A673 (cell line): ENCODE results near the gene MYRFL. TPM values are rescaled to one million over a fixed set of nuclear protein-coding genes. Genes with fewer than 3 reads are reported as not detected.

Source experiments
- BruUV-seq: library from RNA; stranded (reverse); fragments of 400-500 nt; replicated peaks from 2 replicates; lab custom pipeline; 2021; lab: Mats Ljungman, UMichigan
- CTCF ChIA-PET: fragments of 300-600 bp; sonication (Branson Sonifier 250); formaldehyde crosslinking; loops from one replicate; lab custom pipeline; 2022; ENCODE audit warnings: antibody characterized with exemption; lab: Charles Lee
- POLR2A ChIA-PET: fragments of 300-600 bp; sonication (Branson Sonifier 250); formaldehyde crosslinking; loops from one replicate; lab custom pipeline; 2022; ENCODE audit warnings: antibody characterized with exemption; ENCODE audit not compliant: low non-redundant PET; lab: Charles Lee
- DNase-seq: peaks from one replicate; pipeline ENCODE4 v3.0.0-alpha.2; 2015; ENCODE audit warnings: low spot score
- H3K27ac ChIP-seq: fragments of 200-600 bp; sonication (generic); 2 replicates; pipeline ENCODE4 v1.5.1; 2016; ENCODE audit warnings: mixed run types, low read depth, mild to moderate bottlenecking, mixed read lengths, antibody characterized with exemption, low read length; ENCODE audit not compliant: poor library complexity, severe bottlenecking
- H3K27me3 ChIP-seq: fragments of 200-600 bp; sonication (generic); replicated peaks from 2 replicates; pipeline ENCODE4 v1.6.1; 2017; ENCODE audit warnings: mixed run types, low read depth, mild to moderate bottlenecking, mixed read lengths, antibody characterized with exemption, low read length; ENCODE audit not compliant: insufficient read depth, poor library complexity
- H3K36me3 ChIP-seq: fragments of 200-600 bp; sonication (generic); 2 replicates; pipeline ENCODE4 v1.6.1; 2016; ENCODE audit warnings: mixed run types, mild to moderate bottlenecking, mixed read lengths, antibody characterized with exemption, low read length; ENCODE audit not compliant: insufficient read depth, poor library complexity, severe bottlenecking
- H3K4me1 ChIP-seq: fragments of 200-600 bp; sonication (generic); 2 replicates; pipeline ENCODE4 v1.6.1; 2017; ENCODE audit warnings: mixed run types, mild to moderate bottlenecking, mixed read lengths, antibody characterized with exemption, low read length; ENCODE audit not compliant: insufficient read depth, poor library complexity, severe bottlenecking
- H3K4me3 ChIP-seq: fragments of 200-600 bp; sonication (generic); 2 replicates; pipeline ENCODE4 v1.5.1; 2016; ENCODE audit warnings: low read depth, mixed run types, mild to moderate bottlenecking, mixed read lengths, low read length; ENCODE audit not compliant: poor library complexity, severe bottlenecking
- H3K9me3 ChIP-seq: fragments of 200-600 bp; sonication (generic); 2 replicates; pipeline ENCODE4 v1.6.1; 2016; ENCODE audit warnings: mixed run types, low read depth, mild to moderate bottlenecking, mixed read lengths, antibody characterized with exemption, low read length; ENCODE audit not compliant: poor library complexity, severe bottlenecking
- EZH2 ChIP-seq: fragments of 200-600 bp; sonication (generic); IDR thresholded peaks from 2 replicates; pipeline ENCODE4 v1.6.1; 2017; ENCODE audit warnings: borderline replicate concordance, low read depth, mild to moderate bottlenecking, mixed read lengths, antibody characterized with exemption, low read length; ENCODE audit not compliant: poor library complexity, severe bottlenecking
- intact Hi-C: fragments of 100-400 bp; cut with micrococcal nuclease; formaldehyde crosslinking; loops from one replicate; pipeline ENCODE4 v1.10.0; 2022; ENCODE audit not compliant: unreplicated experiment
- total RNA-seq: library from RNA; stranded (reverse); gene quantifications from 2 replicates; pipeline ENCODE4 v1.2.3, GENCODE V29; 2021
- TF ChIP-seq, protein P1 (sequence below): fragments of 300-800, 200-600 bp; sonication (generic); conservative IDR thresholded peaks from 2 replicates; pipeline ENCODE4 v1.5.1; 2017; ENCODE audit warnings: low read depth, mild to moderate bottlenecking, antibody characterized with exemption, low read length, moderate library complexity, mixed read lengths

The MYRFL gene
- total RNA-seq, 1 experiment from 2014 or later = not detected

DNA sequence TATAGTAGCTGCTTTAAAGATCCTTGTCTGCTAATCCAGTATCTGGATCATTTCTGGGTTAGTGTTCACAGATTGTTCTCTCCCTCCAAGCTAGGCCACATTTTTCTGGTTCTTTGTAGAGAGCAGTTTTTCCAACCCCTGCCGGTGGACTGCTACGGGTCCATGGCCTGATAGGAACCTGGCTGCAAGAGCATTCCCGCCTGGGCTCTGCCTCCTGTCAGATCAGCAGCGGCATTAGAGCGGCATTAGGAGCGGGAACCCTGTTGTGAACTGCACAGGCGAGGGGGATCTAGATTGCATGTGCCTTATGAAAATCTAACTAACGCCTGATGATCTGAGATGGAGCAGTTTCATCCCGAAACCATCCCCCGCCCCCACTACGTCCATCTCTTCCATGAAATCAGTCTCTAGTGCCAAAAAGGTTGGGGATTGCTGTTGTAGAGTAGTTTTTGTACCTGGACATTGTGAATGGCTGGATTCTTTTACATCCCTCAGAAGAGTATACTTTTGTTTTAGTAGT lies 50.4 kb downstream of the MYRFL start:
- peaks cover 4% of the 10 kb centered on the region for H3K4me1 ChIP-seq
- ChIA-PET CTCF (no interaction called here), POLR2A (no interaction called here)
- intact Hi-C loops = loop anchor here (5.0 kb wide), 1 partner anchor 93 kb away; no protein-coding TSS in a partner anchor
- TF ChIP-seq, protein P1, sequence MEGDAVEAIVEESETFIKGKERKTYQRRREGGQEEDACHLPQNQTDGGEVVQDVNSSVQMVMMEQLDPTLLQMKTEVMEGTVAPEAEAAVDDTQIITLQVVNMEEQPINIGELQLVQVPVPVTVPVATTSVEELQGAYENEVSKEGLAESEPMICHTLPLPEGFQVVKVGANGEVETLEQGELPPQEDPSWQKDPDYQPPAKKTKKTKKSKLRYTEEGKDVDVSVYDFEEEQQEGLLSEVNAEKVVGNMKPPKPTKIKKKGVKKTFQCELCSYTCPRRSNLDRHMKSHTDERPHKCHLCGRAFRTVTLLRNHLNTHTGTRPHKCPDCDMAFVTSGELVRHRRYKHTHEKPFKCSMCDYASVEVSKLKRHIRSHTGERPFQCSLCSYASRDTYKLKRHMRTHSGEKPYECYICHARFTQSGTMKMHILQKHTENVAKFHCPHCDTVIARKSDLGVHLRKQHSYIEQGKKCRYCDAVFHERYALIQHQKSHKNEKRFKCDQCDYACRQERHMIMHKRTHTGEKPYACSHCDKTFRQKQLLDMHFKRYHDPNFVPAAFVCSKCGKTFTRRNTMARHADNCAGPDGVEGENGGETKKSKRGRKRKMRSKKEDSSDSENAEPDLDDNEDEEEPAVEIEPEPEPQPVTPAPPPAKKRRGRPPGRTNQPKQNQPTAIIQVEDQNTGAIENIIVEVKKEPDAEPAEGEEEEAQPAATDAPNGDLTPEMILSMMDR = no peak
- no peak for TF ChIP-seq EZH2
- H3K36me3 ChIP-seq = no peaks in the 10 kb centered on the region
- no TSS peak for BruUV-seq
- no peak for DNase-seq
- H3K27ac ChIP-seq = no peak overlapping the region
- no peak overlapping the region for H3K4me3 ChIP-seq
- H3K9me3 ChIP-seq = no peaks in the 10 kb centered on the region
- no peaks in the 10 kb centered on the region for H3K27me3 ChIP-seq

DNA sequence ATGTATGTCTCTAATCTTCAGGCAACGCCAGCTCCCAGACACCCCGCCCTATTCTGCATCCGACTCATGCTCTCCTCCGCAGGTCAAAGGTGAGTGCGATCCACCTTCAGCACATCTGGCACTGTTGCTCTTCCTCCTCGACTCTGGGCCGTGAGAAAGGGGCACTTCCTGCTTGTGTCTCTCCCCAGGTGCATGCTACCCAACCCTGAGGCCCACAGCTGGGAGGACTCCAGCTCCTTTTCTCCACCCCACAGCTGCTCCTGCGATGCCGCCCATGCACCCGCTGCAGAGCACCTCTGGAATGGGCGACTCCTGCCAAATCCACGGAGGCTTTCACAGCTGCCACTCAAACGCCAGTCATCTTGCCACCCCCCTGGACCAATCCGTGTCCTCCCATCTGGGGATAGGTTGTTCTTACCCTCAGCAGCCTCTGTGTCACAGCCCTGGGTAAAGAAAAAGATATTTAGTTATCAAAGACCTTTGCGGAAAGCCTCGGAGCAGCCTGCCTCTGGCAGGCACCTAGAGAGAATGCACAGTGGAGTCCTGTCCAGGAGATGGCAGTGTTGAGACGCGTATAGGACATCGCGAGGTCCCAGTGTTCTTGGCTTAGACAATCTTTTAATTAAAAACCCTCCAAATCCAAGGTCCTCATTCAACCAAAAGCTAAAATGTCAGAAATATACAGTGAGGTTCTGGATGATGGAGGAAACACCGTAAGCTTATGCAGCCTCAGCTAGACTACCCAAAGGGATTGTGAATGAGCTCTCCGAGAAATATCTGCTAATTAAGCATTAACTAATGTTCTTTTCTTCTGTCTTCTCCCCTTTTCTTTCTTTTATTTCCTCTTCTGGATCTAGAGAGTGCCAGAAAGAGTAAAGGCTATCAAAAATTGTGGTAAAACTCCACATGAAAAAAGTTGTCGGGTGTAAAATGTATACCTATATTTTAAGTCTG lies 54.3 kb downstream of the MYRFL start:
- H3K4me1 ChIP-seq = no peaks in the 10 kb centered on the region
- H3K9me3 ChIP-seq = no peaks in the 10 kb centered on the region
- no peak overlapping the region for H3K27ac ChIP-seq
- DNase-seq = peak; percentile 85
- peak overlapping the region; percentile 25 for H3K4me3 ChIP-seq
- no peak for TF ChIP-seq EZH2
- TF ChIP-seq, protein P1 = peak; percentile 95
- ChIA-PET CTCF (interaction anchor here (0.5 to 2.0 kb wide), 5 partner anchors 18 to 842 kb away, joined by 4 to 10 read pairs (median 5); no protein-coding TSS in a partner anchor), POLR2A (interaction anchor here (0.6 kb wide), 1 partner anchor 698 kb away, joined by 3 read pairs; no protein-coding TSS in a partner anchor)
- no peaks in the 10 kb centered on the region for H3K27me3 ChIP-seq
- BruUV-seq = no TSS peak
- H3K36me3 ChIP-seq = no peaks in the 10 kb centered on the region
- intact Hi-C loops = loop anchor here (1.0 to 5.0 kb wide), 3 partner anchors 97 to 841 kb away; no protein-coding TSS in a partner anchor

DNA sequence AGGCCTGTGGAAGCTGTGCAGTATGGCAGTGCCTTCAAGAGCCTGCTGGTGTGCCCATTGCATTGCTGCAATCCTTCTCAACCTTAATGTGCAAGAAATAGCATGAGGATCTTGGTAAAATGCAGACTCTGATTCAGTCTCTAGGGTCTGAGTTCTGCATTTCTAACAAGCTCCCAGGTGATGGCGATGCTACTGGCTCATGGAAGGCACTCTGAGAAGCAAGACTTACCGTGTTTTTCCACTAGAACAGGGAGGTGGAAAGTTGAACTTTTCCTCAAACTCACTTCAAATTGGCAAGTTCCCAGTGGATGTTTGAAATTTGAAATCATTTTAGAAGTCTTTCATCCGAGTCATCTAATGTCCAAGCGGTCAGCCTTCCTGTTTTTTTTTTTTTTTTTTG lies 55.5 kb downstream of the MYRFL start:
- no peak overlapping the region for H3K4me3 ChIP-seq
- BruUV-seq = no TSS peak
- H3K4me1 ChIP-seq = no peaks in the 10 kb centered on the region
- intact Hi-C loops = no loop called here
- ChIA-PET POLR2A (no interaction called here), CTCF (interaction anchor here (1.4 kb wide), 1 partner anchor 696 kb away, joined by 7 read pairs; no protein-coding TSS in a partner anchor)
- H3K27ac ChIP-seq = no peak overlapping the region
- TF ChIP-seq, protein P1 = peak; percentile 38
- no peak for TF ChIP-seq EZH2
- no peaks in the 10 kb centered on the region for H3K27me3 ChIP-seq
- no peaks in the 10 kb centered on the region for H3K9me3 ChIP-seq
- H3K36me3 ChIP-seq = no peaks in the 10 kb centered on the region
- peak; percentile 48 for DNase-seq
